NB4 (cell line): Measurements from ENCODE around the gene POLRMT.

ENCODE experiments used
- MYC ChIP-seq: IDR thresholded peaks from 2 replicates; pipeline ENCODE4 v1.6.1; 2011; ENCODE audit warnings: low read depth, low read length
- POLR2A ChIP-seq: IDR thresholded peaks from 2 replicates; pipeline ENCODE4 v1.6.1; 2011; ENCODE audit warnings: mild to moderate bottlenecking; ENCODE audit not compliant: insufficient read length; ENCODE audit errors: extremely low read depth
- TF ChIP-seq, protein P1 (sequence below): IDR thresholded peaks from one replicate; pipeline ENCODE4 v1.5.1; 2012; ENCODE audit warnings: low read depth, low read length

DNA sequence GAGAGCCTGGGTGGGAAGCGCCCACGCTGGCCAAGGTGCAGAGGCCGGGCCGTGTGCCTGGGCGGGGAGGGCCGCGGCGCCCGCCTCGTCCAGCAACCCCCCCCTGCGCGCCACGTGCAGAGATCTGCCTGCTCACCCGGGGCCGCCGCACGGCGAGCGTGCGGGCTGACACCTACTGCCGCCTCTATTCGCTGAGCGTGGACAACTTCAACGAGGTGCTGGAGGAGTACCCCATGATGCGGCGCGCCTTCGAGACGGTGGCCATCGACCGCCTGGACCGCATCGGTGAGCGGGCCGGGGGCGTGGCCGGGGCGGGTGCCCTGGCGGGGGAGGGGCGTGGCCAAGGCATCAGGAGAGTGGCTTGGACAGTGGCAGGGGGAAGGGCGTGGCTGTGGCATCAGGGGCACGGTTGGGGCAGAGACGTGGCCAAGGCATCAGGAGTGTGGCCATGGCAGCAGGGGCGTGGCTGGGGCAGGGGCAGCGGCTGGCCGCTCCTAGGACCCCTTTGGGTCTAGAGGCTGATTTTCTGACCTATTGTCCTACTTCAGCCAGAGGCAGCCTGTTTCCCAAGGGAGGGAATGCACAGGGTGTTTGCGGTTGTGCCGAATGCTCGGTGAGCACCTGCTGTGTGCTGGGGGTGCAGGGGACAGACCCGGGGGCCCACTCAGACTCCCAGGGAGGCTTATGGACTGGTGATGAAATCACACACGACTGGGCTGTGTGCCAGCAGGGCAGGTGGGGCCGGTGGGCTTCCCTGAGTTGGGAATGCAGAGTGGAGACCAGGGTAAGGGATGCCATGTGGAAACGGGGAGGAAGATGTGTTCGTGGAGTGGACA, 19.4 kb downstream of the POLRMT start:
- TF ChIP-seq POLR2A (no peak), MYC (no peak)
- TF ChIP-seq, protein P1, sequence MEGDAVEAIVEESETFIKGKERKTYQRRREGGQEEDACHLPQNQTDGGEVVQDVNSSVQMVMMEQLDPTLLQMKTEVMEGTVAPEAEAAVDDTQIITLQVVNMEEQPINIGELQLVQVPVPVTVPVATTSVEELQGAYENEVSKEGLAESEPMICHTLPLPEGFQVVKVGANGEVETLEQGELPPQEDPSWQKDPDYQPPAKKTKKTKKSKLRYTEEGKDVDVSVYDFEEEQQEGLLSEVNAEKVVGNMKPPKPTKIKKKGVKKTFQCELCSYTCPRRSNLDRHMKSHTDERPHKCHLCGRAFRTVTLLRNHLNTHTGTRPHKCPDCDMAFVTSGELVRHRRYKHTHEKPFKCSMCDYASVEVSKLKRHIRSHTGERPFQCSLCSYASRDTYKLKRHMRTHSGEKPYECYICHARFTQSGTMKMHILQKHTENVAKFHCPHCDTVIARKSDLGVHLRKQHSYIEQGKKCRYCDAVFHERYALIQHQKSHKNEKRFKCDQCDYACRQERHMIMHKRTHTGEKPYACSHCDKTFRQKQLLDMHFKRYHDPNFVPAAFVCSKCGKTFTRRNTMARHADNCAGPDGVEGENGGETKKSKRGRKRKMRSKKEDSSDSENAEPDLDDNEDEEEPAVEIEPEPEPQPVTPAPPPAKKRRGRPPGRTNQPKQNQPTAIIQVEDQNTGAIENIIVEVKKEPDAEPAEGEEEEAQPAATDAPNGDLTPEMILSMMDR, result no peak
